Neural cell (in vitro differentiated cells): ENCODE measurements around the gene GPR107.

ENCODE experiments used
- EP300 ChIP-seq: fragments of 450-650 bp; conservative IDR thresholded peaks from 2 replicates; pipeline ENCODE4 v1.6.1; 2014; ENCODE audit warnings: antibody characterized with exemption, mild to moderate bottlenecking, moderate library complexity; ENCODE audit not compliant: poor library complexity, severe bottlenecking
- EZH2 ChIP-seq: fragments of 200-600, 300-800 bp; shearing (Covaris generic), sonication (generic); IDR thresholded peaks from 2 replicates; pipeline ENCODE4 v1.6.1; 2014; ENCODE audit warnings: antibody characterized with exemption, low read length, borderline replicate concordance, mild to moderate bottlenecking; ENCODE audit not compliant: insufficient read depth, poor library complexity, severe bottlenecking
- MXI1 ChIP-seq: fragments of 450-650 bp; conservative IDR thresholded peaks from 2 replicates; pipeline ENCODE4 v1.6.1; 2014; ENCODE audit warnings: antibody characterized with exemption, mild to moderate bottlenecking; ENCODE audit not compliant: poor library complexity, severe bottlenecking
- POLR2AphosphoS5 ChIP-seq: IDR thresholded peaks from 2 replicates; pipeline ENCODE4 v1.6.1; 2012
- RAD21 ChIP-seq: fragments of 450-650 bp; conservative IDR thresholded peaks from 2 replicates; pipeline ENCODE4 v1.6.1; 2014; ENCODE audit warnings: antibody characterized with exemption, mild to moderate bottlenecking, moderate library complexity
- SMC3 ChIP-seq: fragments of 450-650 bp; conservative IDR thresholded peaks from 2 replicates; pipeline ENCODE4 v1.6.1; 2014; ENCODE audit warnings: antibody characterized with exemption, mild to moderate bottlenecking, moderate library complexity; ENCODE audit not compliant: poor library complexity
- TAF1 ChIP-seq: IDR thresholded peaks from 2 replicates; pipeline ENCODE4 v1.6.1; 2012; ENCODE audit warnings: low read depth
- TF ChIP-seq, protein P1 (sequence below): fragments of 450-650 bp; IDR thresholded peaks from 2 replicates; pipeline ENCODE4 v1.5.1; 2014; ENCODE audit warnings: antibody characterized with exemption, mild to moderate bottlenecking, moderate library complexity; ENCODE audit not compliant: poor library complexity, severe bottlenecking
- TF ChIP-seq, protein P2 (sequence below): IDR thresholded peaks from 2 replicates; pipeline ENCODE4 v1.6.1; 2012; ENCODE audit warnings: borderline replicate concordance

DNA sequence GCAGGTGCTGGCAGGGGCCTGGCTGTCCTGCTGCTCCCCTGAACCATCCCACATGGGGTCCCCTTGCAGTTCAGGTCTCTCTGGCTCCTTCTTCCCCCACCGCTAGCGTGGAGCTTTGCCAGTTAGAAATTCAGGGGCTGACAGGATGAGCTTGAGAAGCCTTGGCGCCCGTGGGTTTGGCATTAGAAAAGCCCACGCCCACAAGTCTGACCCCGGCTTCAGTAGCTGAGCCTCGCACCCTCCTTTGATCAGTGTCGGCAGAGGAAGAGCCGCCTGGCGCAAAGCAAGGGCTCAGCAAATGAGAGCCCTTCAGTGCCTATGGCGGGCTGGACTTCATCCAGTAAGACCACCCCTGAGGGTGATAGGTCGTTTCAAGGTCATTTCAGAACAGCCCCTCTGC lies 88.3 kb downstream of the GPR107 start:
- TF ChIP-seq, protein P1, sequence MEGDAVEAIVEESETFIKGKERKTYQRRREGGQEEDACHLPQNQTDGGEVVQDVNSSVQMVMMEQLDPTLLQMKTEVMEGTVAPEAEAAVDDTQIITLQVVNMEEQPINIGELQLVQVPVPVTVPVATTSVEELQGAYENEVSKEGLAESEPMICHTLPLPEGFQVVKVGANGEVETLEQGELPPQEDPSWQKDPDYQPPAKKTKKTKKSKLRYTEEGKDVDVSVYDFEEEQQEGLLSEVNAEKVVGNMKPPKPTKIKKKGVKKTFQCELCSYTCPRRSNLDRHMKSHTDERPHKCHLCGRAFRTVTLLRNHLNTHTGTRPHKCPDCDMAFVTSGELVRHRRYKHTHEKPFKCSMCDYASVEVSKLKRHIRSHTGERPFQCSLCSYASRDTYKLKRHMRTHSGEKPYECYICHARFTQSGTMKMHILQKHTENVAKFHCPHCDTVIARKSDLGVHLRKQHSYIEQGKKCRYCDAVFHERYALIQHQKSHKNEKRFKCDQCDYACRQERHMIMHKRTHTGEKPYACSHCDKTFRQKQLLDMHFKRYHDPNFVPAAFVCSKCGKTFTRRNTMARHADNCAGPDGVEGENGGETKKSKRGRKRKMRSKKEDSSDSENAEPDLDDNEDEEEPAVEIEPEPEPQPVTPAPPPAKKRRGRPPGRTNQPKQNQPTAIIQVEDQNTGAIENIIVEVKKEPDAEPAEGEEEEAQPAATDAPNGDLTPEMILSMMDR = no peak
- TF ChIP-seq RAD21 = no peak
- TF ChIP-seq SMC3 = no peak
- TF ChIP-seq POLR2AphosphoS5 = no peak
- TF ChIP-seq TAF1 = no peak
- no peak for TF ChIP-seq EZH2
- TF ChIP-seq EP300 = no peak
- TF ChIP-seq, protein P2, sequence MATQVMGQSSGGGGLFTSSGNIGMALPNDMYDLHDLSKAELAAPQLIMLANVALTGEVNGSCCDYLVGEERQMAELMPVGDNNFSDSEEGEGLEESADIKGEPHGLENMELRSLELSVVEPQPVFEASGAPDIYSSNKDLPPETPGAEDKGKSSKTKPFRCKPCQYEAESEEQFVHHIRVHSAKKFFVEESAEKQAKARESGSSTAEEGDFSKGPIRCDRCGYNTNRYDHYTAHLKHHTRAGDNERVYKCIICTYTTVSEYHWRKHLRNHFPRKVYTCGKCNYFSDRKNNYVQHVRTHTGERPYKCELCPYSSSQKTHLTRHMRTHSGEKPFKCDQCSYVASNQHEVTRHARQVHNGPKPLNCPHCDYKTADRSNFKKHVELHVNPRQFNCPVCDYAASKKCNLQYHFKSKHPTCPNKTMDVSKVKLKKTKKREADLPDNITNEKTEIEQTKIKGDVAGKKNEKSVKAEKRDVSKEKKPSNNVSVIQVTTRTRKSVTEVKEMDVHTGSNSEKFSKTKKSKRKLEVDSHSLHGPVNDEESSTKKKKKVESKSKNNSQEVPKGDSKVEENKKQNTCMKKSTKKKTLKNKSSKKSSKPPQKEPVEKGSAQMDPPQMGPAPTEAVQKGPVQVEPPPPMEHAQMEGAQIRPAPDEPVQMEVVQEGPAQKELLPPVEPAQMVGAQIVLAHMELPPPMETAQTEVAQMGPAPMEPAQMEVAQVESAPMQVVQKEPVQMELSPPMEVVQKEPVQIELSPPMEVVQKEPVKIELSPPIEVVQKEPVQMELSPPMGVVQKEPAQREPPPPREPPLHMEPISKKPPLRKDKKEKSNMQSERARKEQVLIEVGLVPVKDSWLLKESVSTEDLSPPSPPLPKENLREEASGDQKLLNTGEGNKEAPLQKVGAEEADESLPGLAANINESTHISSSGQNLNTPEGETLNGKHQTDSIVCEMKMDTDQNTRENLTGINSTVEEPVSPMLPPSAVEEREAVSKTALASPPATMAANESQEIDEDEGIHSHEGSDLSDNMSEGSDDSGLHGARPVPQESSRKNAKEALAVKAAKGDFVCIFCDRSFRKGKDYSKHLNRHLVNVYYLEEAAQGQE = no peak
- no peak for TF ChIP-seq MXI1
